Measurements from ENCODE around the gene ARHGEF26.

- no peak for TF ChIP-seq SMAD4 (CRISPR knock-in tag; IDR thresholded peaks at IDR 0.05)
- TF ChIP-seq, protein P1, sequence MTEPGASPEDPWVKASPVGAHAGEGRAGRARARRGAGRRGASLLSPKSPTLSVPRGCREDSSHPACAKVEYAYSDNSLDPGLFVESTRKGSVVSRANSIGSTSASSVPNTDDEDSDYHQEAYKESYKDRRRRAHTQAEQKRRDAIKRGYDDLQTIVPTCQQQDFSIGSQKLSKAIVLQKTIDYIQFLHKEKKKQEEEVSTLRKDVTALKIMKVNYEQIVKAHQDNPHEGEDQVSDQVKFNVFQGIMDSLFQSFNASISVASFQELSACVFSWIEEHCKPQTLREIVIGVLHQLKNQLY (CRISPR knock-in tag; IDR thresholded peaks at IDR 0.05) = no peak
- no peak for TF ChIP-seq CTCF (IDR thresholded peaks at IDR 0.05)
Observed at GRCh38 chr3:154209499-154209898, 88.3 kb downstream of the ARHGEF26 start.

All from WTC11 (cell line).